ENCODE data around the gene NCAPD3.

GRCh38 chr11:134171951-134172350, 51.8 kb downstream of the NCAPD3 start:
- TF ChIP-seq, protein P1, sequence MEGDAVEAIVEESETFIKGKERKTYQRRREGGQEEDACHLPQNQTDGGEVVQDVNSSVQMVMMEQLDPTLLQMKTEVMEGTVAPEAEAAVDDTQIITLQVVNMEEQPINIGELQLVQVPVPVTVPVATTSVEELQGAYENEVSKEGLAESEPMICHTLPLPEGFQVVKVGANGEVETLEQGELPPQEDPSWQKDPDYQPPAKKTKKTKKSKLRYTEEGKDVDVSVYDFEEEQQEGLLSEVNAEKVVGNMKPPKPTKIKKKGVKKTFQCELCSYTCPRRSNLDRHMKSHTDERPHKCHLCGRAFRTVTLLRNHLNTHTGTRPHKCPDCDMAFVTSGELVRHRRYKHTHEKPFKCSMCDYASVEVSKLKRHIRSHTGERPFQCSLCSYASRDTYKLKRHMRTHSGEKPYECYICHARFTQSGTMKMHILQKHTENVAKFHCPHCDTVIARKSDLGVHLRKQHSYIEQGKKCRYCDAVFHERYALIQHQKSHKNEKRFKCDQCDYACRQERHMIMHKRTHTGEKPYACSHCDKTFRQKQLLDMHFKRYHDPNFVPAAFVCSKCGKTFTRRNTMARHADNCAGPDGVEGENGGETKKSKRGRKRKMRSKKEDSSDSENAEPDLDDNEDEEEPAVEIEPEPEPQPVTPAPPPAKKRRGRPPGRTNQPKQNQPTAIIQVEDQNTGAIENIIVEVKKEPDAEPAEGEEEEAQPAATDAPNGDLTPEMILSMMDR (IDR thresholded peaks at IDR 0.05; ENCODE audit: low read depth, low read length, missing input control) = no peak
- TF ChIP-seq TAF1 (conservative IDR thresholded peaks at IDR 0.05) = no peak
- no peak for TF ChIP-seq JUND (IDR thresholded peaks at IDR 0.05)
- no peak for TF ChIP-seq MAX (IDR thresholded peaks at IDR 0.05)
- no peak for TF ChIP-seq RAD21 (IDR thresholded peaks at IDR 0.05)
- no peak for TF ChIP-seq GABPA (IDR thresholded peaks at IDR 0.05 in 1 of 2, conservative IDR thresholded peaks at IDR 0.05 in 1 of 2)

Measured in liver (tissue), 3 donors.